ENCODE measurements around the gene PLA2G15. TPM values are rescaled to one million over a fixed set of nuclear protein-coding genes. Genes with fewer than 3 reads are reported as not detected.

PLA2G15 gene, protein sequence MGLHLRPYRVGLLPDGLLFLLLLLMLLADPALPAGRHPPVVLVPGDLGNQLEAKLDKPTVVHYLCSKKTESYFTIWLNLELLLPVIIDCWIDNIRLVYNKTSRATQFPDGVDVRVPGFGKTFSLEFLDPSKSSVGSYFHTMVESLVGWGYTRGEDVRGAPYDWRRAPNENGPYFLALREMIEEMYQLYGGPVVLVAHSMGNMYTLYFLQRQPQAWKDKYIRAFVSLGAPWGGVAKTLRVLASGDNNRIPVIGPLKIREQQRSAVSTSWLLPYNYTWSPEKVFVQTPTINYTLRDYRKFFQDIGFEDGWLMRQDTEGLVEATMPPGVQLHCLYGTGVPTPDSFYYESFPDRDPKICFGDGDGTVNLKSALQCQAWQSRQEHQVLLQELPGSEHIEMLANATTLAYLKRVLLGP
- total RNA-seq = 10 to 100 TPM; 10.4 to 37.1 (median 27.2) TPM
- 10 to 100 TPM in 2 of 3 donors, 1 to 10 TPM in 1; 6.0 to 18.2 (median 13.6) TPM for polyA plus RNA-seq
- long read RNA-seq, donor 1, partial matches to known transcripts = 0 of 3 reads
- long read RNA-seq, donor 1, other reads (novel, unspliced or antisense) = 0 of 3 reads
- long read RNA-seq, donor 2, partial matches to known transcripts = 0 of 4 reads
- long read RNA-seq, donor 2, other reads (novel, unspliced or antisense) = 0 of 4 reads
- long read RNA-seq, donor 3, partial matches to known transcripts = 0 of 1 reads
- long read RNA-seq, donor 3, other reads (novel, unspliced or antisense) = 0 of 1 reads
- long read RNA-seq, donor 4, transcript PLA2G15-209 (6 exons, 1,203 nt) = minor isoform, 5 of 13 reads
- long read RNA-seq, donor 4, transcript PLA2G15-201 (6 exons, 2,727 nt) = major isoform, 6 of 13 reads
- long read RNA-seq, donor 4, partial matches to known transcripts = 0 of 13 reads
- long read RNA-seq, donor 4, other reads (novel, unspliced or antisense) = 2 of 13 reads
- long read RNA-seq, donor 5, transcript PLA2G15-209 (6 exons, 1,203 nt) = minor isoform, 9 of 96 reads
- long read RNA-seq, donor 5, transcript PLA2G15-201 (6 exons, 2,727 nt) = major isoform, 70 of 96 reads
- long read RNA-seq, donor 5, partial matches to known transcripts = 1 of 96 reads
- long read RNA-seq, donor 5, other reads (novel, unspliced or antisense) = 14 of 96 reads
- long read RNA-seq, donor 6, partial matches to known transcripts = 0 of 7 reads
- long read RNA-seq, donor 6, other reads (novel, unspliced or antisense) = 2 of 7 reads
- long read RNA-seq, donor 7, partial matches to known transcripts = 0 of 1 reads
- long read RNA-seq, donor 7, other reads (novel, unspliced or antisense) = 0 of 1 reads
- long read RNA-seq, donor 8, transcript PLA2G15-201 (6 exons, 2,727 nt) = major isoform, 7 of 9 reads
- long read RNA-seq, donor 8, partial matches to known transcripts = 0 of 9 reads
- long read RNA-seq, donor 8, other reads (novel, unspliced or antisense) = 0 of 9 reads
- long read RNA-seq, donor 9, partial matches to known transcripts = 0 of 6 reads
- long read RNA-seq, donor 9, other reads (novel, unspliced or antisense) = 0 of 6 reads
- long read RNA-seq, donor 10, partial matches to known transcripts = 0 of 4 reads
- long read RNA-seq, donor 10, other reads (novel, unspliced or antisense) = 0 of 4 reads

- intact Hi-C loops (cut with DNase I) = loop anchor here in 1 of 2 donors (5.0 kb wide), 1 partner anchor 82 kb away; no protein-coding TSS in a partner anchor
- Histone ChIP-seq H3K9me3 (replicated peaks in 1 of 3) (no peaks in the 10 kb centered on the region), H3K36me3 (replicated peaks in 1 of 2) (peaks cover 0 to 7% of the 10 kb centered on the region in 2 donors), H3K27me3 (no peaks in the 10 kb centered on the region), H3K4me3 (peak within 1 kb of the TSS; percentile 73 to 99 (median 90)), H3K4me1 (replicated peaks in 1 of 2) (peaks cover 12 to 35% of the 10 kb centered on the region in 2 donors), H3K27ac (peak within 1 kb of the TSS in 4 of 5 donors; percentile 27 to 67 (median 44))
- TF ChIP-seq, protein P1, sequence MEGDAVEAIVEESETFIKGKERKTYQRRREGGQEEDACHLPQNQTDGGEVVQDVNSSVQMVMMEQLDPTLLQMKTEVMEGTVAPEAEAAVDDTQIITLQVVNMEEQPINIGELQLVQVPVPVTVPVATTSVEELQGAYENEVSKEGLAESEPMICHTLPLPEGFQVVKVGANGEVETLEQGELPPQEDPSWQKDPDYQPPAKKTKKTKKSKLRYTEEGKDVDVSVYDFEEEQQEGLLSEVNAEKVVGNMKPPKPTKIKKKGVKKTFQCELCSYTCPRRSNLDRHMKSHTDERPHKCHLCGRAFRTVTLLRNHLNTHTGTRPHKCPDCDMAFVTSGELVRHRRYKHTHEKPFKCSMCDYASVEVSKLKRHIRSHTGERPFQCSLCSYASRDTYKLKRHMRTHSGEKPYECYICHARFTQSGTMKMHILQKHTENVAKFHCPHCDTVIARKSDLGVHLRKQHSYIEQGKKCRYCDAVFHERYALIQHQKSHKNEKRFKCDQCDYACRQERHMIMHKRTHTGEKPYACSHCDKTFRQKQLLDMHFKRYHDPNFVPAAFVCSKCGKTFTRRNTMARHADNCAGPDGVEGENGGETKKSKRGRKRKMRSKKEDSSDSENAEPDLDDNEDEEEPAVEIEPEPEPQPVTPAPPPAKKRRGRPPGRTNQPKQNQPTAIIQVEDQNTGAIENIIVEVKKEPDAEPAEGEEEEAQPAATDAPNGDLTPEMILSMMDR (IDR thresholded peaks at IDR 0.05) = no peak
- TF ChIP-seq POLR2A (IDR thresholded peaks at IDR 0.05) = peak in 1 of 2 donors; percentile 75
- peak; percentile 95 to 98 (median 97) for DNase-seq
- 0 to 2% (median 1%) methylated on average over 8 to 75 of the region's 75 CpGs for WGBS, 4 donors
Measured at GRCh38 chr16:68244903-68245853, at the start of gene PLA2G15. Gene PLA2G15, plus strand, starts transcription at chr16:68245373. Its CDS starts 54 bp downstream, at chr16:68245427.

DNA sequence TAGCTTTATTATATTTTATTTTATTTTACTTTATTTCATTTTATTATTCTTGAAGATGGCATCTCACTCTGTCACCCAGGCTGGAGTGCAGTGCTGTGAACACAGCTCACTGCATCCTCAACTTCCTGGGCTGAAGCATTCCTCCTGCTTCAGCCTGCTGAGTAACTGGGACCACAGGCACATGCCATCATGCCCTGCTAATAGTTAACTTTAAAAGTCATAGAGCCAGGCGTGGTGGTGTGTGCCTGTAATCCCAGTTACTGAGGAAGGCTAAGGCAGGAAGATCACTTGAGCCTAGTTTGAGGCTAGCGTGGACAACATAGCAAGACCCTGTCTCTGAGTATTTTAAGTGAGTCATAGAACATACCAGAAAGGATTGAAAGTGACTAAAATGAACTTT, 47.9 kb upstream of the PLA2G15 start:
- peaks cover 0 to 5% of the 10 kb centered on the region in 2 donors for H3K36me3 ChIP-seq (replicated peaks in 1 of 2)
- no peak for DNase-seq
- WGBS, 4 donors = 89 to 100% (median 96%) methylated on average over 2 of the region's 2 CpGs
- H3K9me3 ChIP-seq (replicated peaks in 1 of 3) = no peaks in the 10 kb centered on the region
- no peak overlapping the region for H3K4me3 ChIP-seq
- no peak overlapping the region for H3K27ac ChIP-seq
- no peak for TF ChIP-seq POLR2A (IDR thresholded peaks at IDR 0.05)
- TF ChIP-seq, protein P1 (IDR thresholded peaks at IDR 0.05) = no peak
- no peaks in the 10 kb centered on the region for H3K27me3 ChIP-seq
- H3K4me1 ChIP-seq (replicated peaks in 1 of 2) = peaks cover 10% of the 10 kb centered on the region in 2 donors
- intact Hi-C loops (cut with DNase I) = no loop called here

- 75 to 81% (median 79%) methylated on average over 3 of the region's 3 CpGs for WGBS, 4 donors
- H3K4me3 ChIP-seq = no peak overlapping the region
- no peaks in the 10 kb centered on the region for H3K9me3 ChIP-seq (replicated peaks in 1 of 3)
- H3K36me3 ChIP-seq (replicated peaks in 1 of 2) = no peaks in the 10 kb centered on the region
- no peak for DNase-seq
- no peak overlapping the region for H3K27ac ChIP-seq
- no peaks in the 10 kb centered on the region for H3K27me3 ChIP-seq
- intact Hi-C loops (cut with DNase I) = no loop called here
- TF ChIP-seq, protein P1 (IDR thresholded peaks at IDR 0.05) = no peak
- TF ChIP-seq POLR2A (IDR thresholded peaks at IDR 0.05) = no peak
- no peaks in the 10 kb centered on the region for H3K4me1 ChIP-seq (replicated peaks in 1 of 2)
Measured at GRCh38 chr16:68200088-68200783, 44.9 kb upstream of the PLA2G15 start.

Data from adrenal gland (tissue), 19 donors.